A549 (cell line): Measurements from ENCODE around the gene DSCAML1. TPM values are rescaled to one million over a fixed set of nuclear protein-coding genes. Genes with fewer than 3 reads are reported as not detected.

Experiments used
- ATAC-seq, 2 experiments: fragments of 200-7000 bp in 1 of 2; fragments of >200 bp in 1 of 2; cut with Nextera tagmentation in 1 of 2; cut with Tn5 transposase in 1 of 2; 3 replicates each; pipeline versions ENCODE4 v1.8.0 to v1.9.1; 2018 to 2020; ENCODE audit warnings: mild to moderate bottlenecking in 1 of 2, moderate library complexity in 1 of 2
- CTCF ChIA-PET: fragments of 300-600 bp; sonication (Branson Sonifier 250); formaldehyde crosslinking; extraction: SDS; loops from one replicate; lab custom pipeline; 2021; ENCODE audit warnings: antibody characterized with exemption, inconsistent platforms; lab: Yijun Ruan, JAX
- POLR2A ChIA-PET: fragments of 350-600 bp; formaldehyde crosslinking; extraction: SDS; loops from one replicate; lab custom pipeline; 2021; ENCODE audit warnings: antibody characterized with exemption, inconsistent platforms; lab: Yijun Ruan, JAX
- DNase-seq, 2 experiments: peaks; one replicate each; pipeline versions ENCODE4 v3.0.0 to v3.0.0-alpha.2; 2011 to 2016; ENCODE audit warnings: low read depth in 1 of 2, low spot score in 1 of 2
- FAIRE-seq: peaks from 2 replicates; lab custom pipeline; 2011; peaks lifted over from hg19 to GRCh38; lab: Jason Lieb, UNC
- H3K27ac ChIP-seq, 2 experiments: fragments of >200 bp; sonication (Bioruptor Twin); formaldehyde crosslinking; 3 replicates each; pipeline ENCODE4 v1.5.1; 2016 to 2017
- H3K4me1 ChIP-seq: fragments of >200 bp; sonication (Bioruptor Twin); formaldehyde crosslinking; 3 replicates; pipeline ENCODE4 v1.6.1; 2016
- H3K4me2 ChIP-seq: fragments of >200 bp; sonication (Bioruptor Twin); formaldehyde crosslinking; 3 replicates; pipeline ENCODE4 v1.6.1; 2016
- H3K4me3 ChIP-seq: fragments of >200 bp; sonication (Bioruptor Twin); formaldehyde crosslinking; 3 replicates; pipeline ENCODE4 v1.5.1; 2016
- H3K9me3 ChIP-seq: fragments of >200 bp; sonication (Bioruptor Twin); formaldehyde crosslinking; 3 replicates; pipeline ENCODE4 v1.6.1; 2016
- BCL3 ChIP-seq: fragments of >200 bp; sonication (Bioruptor Twin); formaldehyde crosslinking; IDR thresholded peaks from 3 replicates; pipeline ENCODE4 v1.6.1; 2016
- CEBPB ChIP-seq, 2 experiments: fragments of >200 bp in 1 of 2; sonication (Bioruptor Twin) in 1 of 2; formaldehyde crosslinking in 1 of 2; IDR thresholded peaks; 2 replicates each; pipeline ENCODE4 v1.6.1; 2012 to 2016
- CHD4 ChIP-seq: fragments of 200-600 bp; sonication (generic); IDR thresholded peaks from 2 replicates; pipeline ENCODE4 v1.6.1; 2016; ENCODE audit warnings: antibody characterized with exemption, mild to moderate bottlenecking, borderline replicate concordance
- EHMT2 ChIP-seq: fragments of 200-600 bp; sonication (generic); IDR thresholded peaks from 2 replicates; pipeline ENCODE4 v1.6.1; 2016; ENCODE audit warnings: antibody characterized with exemption, low read depth, mild to moderate bottlenecking, moderate library complexity
- ELK1 ChIP-seq: fragments of 150-350 bp; IDR thresholded peaks from 2 replicates; pipeline ENCODE4 v1.6.1; 2014; ENCODE audit warnings: low read depth, mild to moderate bottlenecking, low read length
- EP300 ChIP-seq, 2 experiments: fragments of >200 bp; sonication (Bioruptor Twin); formaldehyde crosslinking; IDR thresholded peaks; 2 replicates in 1 of 2; 3 replicates in 1 of 2; pipeline ENCODE4 v1.6.1; 2016 to 2017
- ESRRA ChIP-seq: fragments of 150-350 bp; IDR thresholded peaks from 2 replicates; pipeline ENCODE4 v1.6.1; 2014; ENCODE audit warnings: mild to moderate bottlenecking, low read length, borderline replicate concordance
- FOSL2 ChIP-seq, 2 experiments: fragments of 450-650 bp in 1 of 2; fragments of >200 bp in 1 of 2; sonication (Bioruptor Twin) in 1 of 2; formaldehyde crosslinking; IDR thresholded peaks; 2 replicates each; pipeline versions ENCODE4 v1.5.0 to v1.6.1; 2016 to 2020; ENCODE audit warnings: mild to moderate bottlenecking in 1 of 2, moderate library complexity in 1 of 2
- HES2 ChIP-seq: fragments of >200 bp; sonication (Bioruptor Twin); formaldehyde crosslinking; IDR thresholded peaks from 2 replicates; pipeline ENCODE4 v1.6.1; 2016
- HOXB5 ChIP-seq: fragments of 250-450 bp; sonication (Bioruptor Pico); IDR thresholded peaks from 2 replicates; pipeline ENCODE4 v1.5.0; 2020; ENCODE audit warnings: mild to moderate bottlenecking, moderate library complexity
- JUN ChIP-seq, 2 experiments: fragments of >200 bp; sonication (Bioruptor Twin); formaldehyde crosslinking; IDR thresholded peaks; 2 replicates in 1 of 2; 3 replicates in 1 of 2; pipeline ENCODE4 v1.6.1; 2016 to 2017
- JUNB ChIP-seq: fragments of >200 bp; sonication (Bioruptor Twin); formaldehyde crosslinking; IDR thresholded peaks from 2 replicates; pipeline ENCODE4 v1.6.1; 2016
- KDM1A ChIP-seq: fragments of 200-600 bp; sonication (generic); IDR thresholded peaks from 2 replicates; pipeline ENCODE4 v1.6.1; 2016; ENCODE audit warnings: low read depth, mild to moderate bottlenecking
- MAFK ChIP-seq: fragments of 450-650 bp; IDR thresholded peaks from 2 replicates; pipeline ENCODE4 v1.6.1; 2014; ENCODE audit not compliant: partially characterized antibody
- MYC ChIP-seq: IDR thresholded peaks from 2 replicates; pipeline ENCODE4 v1.6.1; 2012; ENCODE audit warnings: mild to moderate bottlenecking, inconsistent platforms, low read length, improper control_type of control experiment, borderline replicate concordance
- NFE2L2 ChIP-seq: fragments of 150-350 bp; conservative IDR thresholded peaks from 2 replicates; pipeline ENCODE4 v1.6.1; 2014; ENCODE audit warnings: low read length
- PHF8 ChIP-seq: fragments of 200-600 bp; sonication (generic); IDR thresholded peaks from 2 replicates; pipeline ENCODE4 v1.6.1; 2016; ENCODE audit warnings: low read depth, mild to moderate bottlenecking, antibody characterized with exemption, moderate library complexity, borderline replicate concordance
- POLR2A ChIP-seq: IDR thresholded peaks from 2 replicates; pipeline ENCODE4 v1.6.1; 2012; ENCODE audit warnings: mild to moderate bottlenecking, low read length
- POLR2AphosphoS2 ChIP-seq: conservative IDR thresholded peaks from 2 replicates; pipeline ENCODE4 v1.6.1; 2012; ENCODE audit warnings: low read length, improper control_type of control experiment, inconsistent platforms
- RAD21 ChIP-seq, 2 experiments: fragments of >200 bp in 1 of 2; sonication (Bioruptor Twin) in 1 of 2; formaldehyde crosslinking in 1 of 2; IDR thresholded peaks in 1 of 2; conservative IDR thresholded peaks in 1 of 2; 2 replicates in 1 of 2; 3 replicates in 1 of 2; pipeline ENCODE4 v1.6.1; 2012 to 2018; ENCODE audit warnings: inconsistent platforms in 1 of 2
- REST ChIP-seq: fragments of 200-600 bp; sonication (generic); IDR thresholded peaks from 2 replicates; pipeline ENCODE4 v1.6.1; 2016; ENCODE audit warnings: antibody characterized with exemption, mild to moderate bottlenecking, moderate library complexity
- TP53 ChIP-seq: fragments of 250-450 bp; sonication (Bioruptor Pico); IDR thresholded peaks from 2 replicates; pipeline ENCODE4 v1.5.0; 2021; ENCODE audit warnings: mild to moderate bottlenecking, moderate library complexity
- ZC3H11A ChIP-seq: fragments of 450-650 bp; IDR thresholded peaks from 2 replicates; pipeline ENCODE4 v1.6.1; 2014; ENCODE audit warnings: antibody characterized with exemption, mild to moderate bottlenecking
- ZNF302 ChIP-seq: fragments of 250-450 bp; sonication (Bioruptor Pico); IDR thresholded peaks from 2 replicates; pipeline ENCODE4 v1.9.0; 2021; ENCODE audit warnings: inconsistent platforms, mild to moderate bottlenecking, moderate library complexity
- ZSCAN20 ChIP-seq: fragments of 250-450 bp; sonication (Bioruptor Pico); IDR thresholded peaks from 2 replicates; pipeline ENCODE4 v1.8.0; 2022; ENCODE audit warnings: mild to moderate bottlenecking, moderate library complexity
- WGBS: methylation state at CpG from one replicate; pipeline ENCODE4 v1.1.6; 2017; ENCODE audit errors: missing lambda C conversion rate; 5-methylcytosine and 5-hydroxymethylcytosine counted together
- polyA plus RNA-seq, 4 experiments: library from polyadenylated mRNA; depleted of rRNA in 3 of 4; stranded (reverse); fragments of >200 nt; fragmentation: RNase III in 1 of 4; extraction: RNeasy Plus Mini Kit Qiagen cat#74134 plus additional on column Dnase treatment in 1 of 4; gene quantifications; 2 replicates in 3 of 4; 3 replicates in 1 of 4; pipeline ENCODE4 v1.2.3, GENCODE V29; 2011 to 2017

Gene DSCAML1
- polyA plus RNA-seq, 2 of the 4 experiments (the other 2 are of a cell fraction): 0.12 to 0.31 TPM

GRCh38 chr11:117588166-117588810 lies 208.7 kb downstream of the DSCAML1 start:
- Histone ChIP-seq H3K27ac (no peak overlapping the region), H3K4me3 (no peak overlapping the region), H3K4me1 (no peaks in the 10 kb centered on the region), H3K4me2 (no peak overlapping the region), H3K9me3 (no peaks in the 10 kb centered on the region)
- DNase-seq: no peak
- WGBS: 65% methylated on average over 14 of the region's 14 CpGs
- CTCF ChIA-PET: interaction anchor here (0.9 kb wide), 1 partner anchor 103 kb away, joined by 3 read pairs; no protein-coding TSS in a partner anchor
- POLR2A ChIA-PET: no interaction called here
- no peak for ATAC-seq
- FAIRE-seq: no peak
- TF ChIP-seq ZSCAN20 (CRISPR knock-in tag) (no peak), ZC3H11A (no peak), HES2 (no peak), ELK1 (no peak), KDM1A (no peak), MYC (no peak), TP53 (no peak), POLR2AphosphoS2 (no peak), JUN (IDR thresholded peaks at IDR 0.05) (no peak), NFE2L2 (no peak), HOXB5 (CRISPR knock-in tag) (no peak), ESRRA (no peak), PHF8 (no peak), POLR2A (no peak), BCL3 (no peak), JUNB (no peak), REST (no peak), EP300 (IDR thresholded peaks at IDR 0.05) (no peak), CHD4 (no peak)

GRCh38 chr11:117587416-117587815 lies 209.6 kb downstream of the DSCAML1 start:
- POLR2A ChIA-PET: no interaction called here
- no peak for FAIRE-seq
- CTCF ChIA-PET: interaction anchor here (0.9 kb wide), 1 partner anchor 104 kb away, joined by 3 read pairs; no protein-coding TSS in a partner anchor
- no peak for TF ChIP-seq ELK1
- no peak for TF ChIP-seq MAFK
- no peak for TF ChIP-seq EHMT2
- no peak for TF ChIP-seq CEBPB (IDR thresholded peaks at IDR 0.05)
- no peak for TF ChIP-seq POLR2AphosphoS2
- TF ChIP-seq HES2: no peak
- TF ChIP-seq FOSL2 (IDR thresholded peaks at IDR 0.05): no peak
- TF ChIP-seq FOSL2 (CRISPR knock-in tag; IDR thresholded peaks at IDR 0.05): no peak
- no peak for TF ChIP-seq MYC
- TF ChIP-seq REST: no peak
- TF ChIP-seq ZSCAN20 (CRISPR knock-in tag): no peak
- TF ChIP-seq RAD21 (conservative IDR thresholded peaks at IDR 0.05 in 1 of 2, IDR thresholded peaks at IDR 0.05 in 1 of 2): no peak
- TF ChIP-seq ZNF302 (CRISPR knock-in tag): no peak

More at GRCh38 chr11:117587416-117587815, 209.6 kb downstream of the DSCAML1 start:
- H3K27ac ChIP-seq: no peak overlapping the region
- H3K4me3 ChIP-seq: no peak overlapping the region
- ATAC-seq: no peak
- H3K4me2 ChIP-seq: no peak overlapping the region
- no peak for DNase-seq
- WGBS: 73% methylated on average over 6 of the region's 6 CpGs
- H3K9me3 ChIP-seq: no peaks in the 10 kb centered on the region
- H3K4me1 ChIP-seq: no peaks in the 10 kb centered on the region
